GM21367 (cell line): ENCODE measurements around the gene MITF.

Source experiments
- ATAC-seq: cut with Tn5 transposase; IDR thresholded peaks from one replicate; pipeline ENCODE4 v1.9.1; 2021; ENCODE audit not compliant: unreplicated experiment

Gene MITF

GRCh38 chr3:69944931-69945493 lies 205.7 kb downstream of the MITF start:
- ATAC-seq, result no peak

GRCh38 chr3:69948246-69948862 lies 209.1 kb downstream of the MITF start:
- no peak for ATAC-seq

- ATAC-seq, result no peak
Observed at GRCh38 chr3:69951616-69952015, 212.4 kb downstream of the MITF start.

- no peak for ATAC-seq
Observed at GRCh38 chr3:69959581-69959980, 220.3 kb downstream of the MITF start.

- no peak for ATAC-seq
Observed at GRCh38 chr3:69961706-69962439, 222.6 kb downstream of the MITF start.

- no peak for ATAC-seq
Observed at GRCh38 chr3:69963643-69964042, 224.4 kb downstream of the MITF start.

- ATAC-seq, result no peak
Observed at GRCh38 chr3:69967156-69967555, 227.9 kb downstream of the MITF start.

GRCh38 chr3:69970827-69971226 lies 231.6 kb downstream of the MITF start:
- ATAC-seq, result no peak

GRCh38 chr3:69972672-69973071 lies 233.4 kb downstream of the MITF start:
- ATAC-seq, result no peak

GRCh38 chr3:69976021-69976420 lies 236.8 kb downstream of the MITF start:
- ATAC-seq, result no peak

- no peak for ATAC-seq
Observed at GRCh38 chr3:69983546-69984265, 244.4 kb downstream of the MITF start.

GRCh38 chr3:69985266-69985665 lies 246.0 kb downstream of the MITF start:
- no peak for ATAC-seq

- ATAC-seq, result no peak
Observed at GRCh38 chr3:69986419-69986818, 247.2 kb downstream of the MITF start.

- no peak for ATAC-seq
Observed at GRCh38 chr3:69987833-69988232, 248.6 kb downstream of the MITF start.

GRCh38 chr3:69993757-69994156 lies 254.5 kb downstream of the MITF start:
- no peak for ATAC-seq

GRCh38 chr3:69994919-69995318 lies 255.7 kb downstream of the MITF start:
- ATAC-seq, result no peak

- ATAC-seq, result no peak
Observed at GRCh38 chr3:69997631-69998307, 258.5 kb downstream of the MITF start.

- no peak for ATAC-seq
Observed at GRCh38 chr3:69998759-69999139, 259.5 kb downstream of the MITF start.

- ATAC-seq, result no peak
Observed at GRCh38 chr3:69999140-70000027, 260.1 kb downstream of the MITF start, which contains the start of gene SAMMSON. TSS of gene SAMMSON (plus strand) at chr3:69999733.

GRCh38 chr3:70000028-70000410 lies 260.8 kb downstream of the MITF start:
- ATAC-seq, result no peak
